Measurements from ENCODE around the gene GNB5.
"Not testable (repeated sequence)": the region's sequence is repeated elsewhere in the genome, so short reads cannot be mapped to it uniquely, and the experiment has no call there.

Gene GNB5

DNA sequence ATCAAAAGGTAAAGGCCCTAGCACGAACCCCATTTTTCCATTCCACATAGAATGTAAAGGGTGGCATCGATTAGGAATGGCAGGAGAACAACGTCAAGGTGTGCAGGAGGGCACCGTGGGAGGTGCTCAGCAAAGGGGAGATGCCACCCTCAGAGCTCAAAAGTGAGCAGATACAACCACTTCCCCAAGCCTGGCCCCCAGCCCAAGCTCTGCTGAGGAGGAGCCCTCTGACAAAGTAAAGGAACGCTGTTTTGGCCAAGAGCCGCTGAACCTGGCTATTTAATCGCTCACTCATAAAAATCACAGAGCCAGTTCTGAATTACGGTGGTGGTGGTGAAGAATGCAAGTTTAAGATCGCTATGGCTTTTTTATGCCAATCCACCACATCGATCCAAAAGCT is 12.4 kb downstream of the GNB5 start:
- H3K4me3 ChIP-seq (ENCODE audit: severe bottlenecking): peak overlapping the region; percentile 70
- no peak for DNase-seq (ENCODE audit: low spot score)

GRCh38 chr15:52172869-52173268 is 18.3 kb downstream of the GNB5 start:
- TF ChIP-seq CTCF (IDR thresholded peaks at IDR 0.05; ENCODE audit: poor library complexity, severe bottlenecking): no peak
- Histone ChIP-seq H3K27me3 (ENCODE audit: insufficient read depth, poor library complexity, severe bottlenecking) (no peaks in the 10 kb centered on the region), H3K4me1 (ENCODE audit: insufficient read depth, poor library complexity, severe bottlenecking) (no peaks in the 10 kb centered on the region), H3K27ac (ENCODE audit: poor library complexity, severe bottlenecking) (no peak overlapping the region), H3K4me3 (ENCODE audit: severe bottlenecking) (no peak overlapping the region), H3K9me3 (ENCODE audit: severe bottlenecking) (no peaks in the 10 kb centered on the region), H3K36me3 (ENCODE audit: low read depth) (peaks cover 4% of the 10 kb centered on the region; the same call in 1 of the 2 replicates)
- ATAC-seq (ENCODE audit: low read depth) (no peak), DNase-seq (ENCODE audit: low spot score) (no peak)

More for the DNA sequence above, 12.4 kb downstream of the GNB5 start:
- no peak for ATAC-seq (ENCODE audit: low read depth)
- H3K4me1 ChIP-seq (ENCODE audit: insufficient read depth, poor library complexity, severe bottlenecking): peaks cover 10% of the 10 kb centered on the region
- TF ChIP-seq CTCF (IDR thresholded peaks at IDR 0.05; ENCODE audit: poor library complexity, severe bottlenecking): no peak
- no peaks in the 10 kb centered on the region for H3K27me3 ChIP-seq (ENCODE audit: insufficient read depth, poor library complexity, severe bottlenecking)
- peak overlapping the region; percentile 71 for H3K27ac ChIP-seq (ENCODE audit: poor library complexity, severe bottlenecking)
- H3K36me3 ChIP-seq (ENCODE audit: low read depth): no peaks in the 10 kb centered on the region
- no peaks in the 10 kb centered on the region for H3K9me3 ChIP-seq (ENCODE audit: severe bottlenecking)

DNA sequence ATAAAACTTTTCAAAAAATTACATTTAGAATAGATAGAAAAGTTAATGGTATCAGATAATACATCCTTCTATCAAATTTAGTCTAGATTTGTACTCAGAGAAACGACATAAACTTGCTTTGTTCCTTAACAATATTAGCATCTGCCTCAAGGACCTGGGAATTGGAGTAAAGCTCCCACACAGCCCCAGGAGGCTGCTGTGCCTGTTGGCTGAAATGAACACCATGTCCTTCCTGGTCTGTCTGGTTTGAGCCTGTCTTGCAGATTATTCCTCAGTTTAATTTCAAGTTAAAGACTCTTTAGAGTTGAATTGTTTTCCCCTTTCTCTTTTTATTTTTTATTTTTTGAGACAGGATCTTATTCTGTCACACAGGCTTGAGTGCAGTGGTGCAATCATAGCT is 19.4 kb downstream of the GNB5 start:
- Histone ChIP-seq H3K36me3 (ENCODE audit: low read depth) (peaks cover 4% of the 10 kb centered on the region; the same call in 1 of the 2 replicates), H3K4me3 (ENCODE audit: severe bottlenecking) (no peak overlapping the region), H3K4me1 (ENCODE audit: insufficient read depth, poor library complexity, severe bottlenecking) (no peaks in the 10 kb centered on the region), H3K27ac (ENCODE audit: poor library complexity, severe bottlenecking) (no peak overlapping the region), H3K9me3 (ENCODE audit: severe bottlenecking) (no peaks in the 10 kb centered on the region), H3K27me3 (ENCODE audit: insufficient read depth, poor library complexity, severe bottlenecking) (no peaks in the 10 kb centered on the region)
- ATAC-seq (ENCODE audit: low read depth) (no peak), DNase-seq (ENCODE audit: low spot score) (no peak)
- no peak for TF ChIP-seq CTCF (IDR thresholded peaks at IDR 0.05; ENCODE audit: poor library complexity, severe bottlenecking)

DNA sequence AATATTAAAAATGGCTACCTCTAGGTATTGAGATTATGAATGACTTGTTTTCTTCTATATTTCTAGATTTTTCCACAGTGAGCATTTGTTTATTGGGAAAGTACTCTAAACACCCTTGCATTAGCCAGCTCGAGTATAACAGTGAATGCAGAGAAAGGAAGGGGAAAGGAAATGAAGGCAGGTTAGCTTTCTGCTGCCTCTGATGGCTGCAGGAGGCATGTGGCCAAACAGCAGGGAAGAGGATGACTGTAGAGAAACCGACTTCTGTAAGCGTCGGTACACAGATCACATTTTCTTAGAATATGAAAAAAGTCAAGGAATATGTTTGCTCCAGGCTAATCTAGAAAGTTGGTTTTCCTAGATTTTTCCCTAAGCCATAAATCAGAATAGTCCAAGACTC is 19.8 kb downstream of the GNB5 start:
- DNase-seq (ENCODE audit: low spot score) (no peak), ATAC-seq (ENCODE audit: low read depth) (peak; percentile 62)
- no peaks in the 10 kb centered on the region for H3K9me3 ChIP-seq (ENCODE audit: severe bottlenecking)
- no peaks in the 10 kb centered on the region for H3K4me1 ChIP-seq (ENCODE audit: insufficient read depth, poor library complexity, severe bottlenecking)
- no peaks in the 10 kb centered on the region for H3K27me3 ChIP-seq (ENCODE audit: insufficient read depth, poor library complexity, severe bottlenecking)
- H3K27ac ChIP-seq (ENCODE audit: poor library complexity, severe bottlenecking): no peak overlapping the region
- TF ChIP-seq CTCF (IDR thresholded peaks at IDR 0.05; ENCODE audit: poor library complexity, severe bottlenecking): no peak
- peaks cover 4% of the 10 kb centered on the region; the same call in 1 of the 2 replicates for H3K36me3 ChIP-seq (ENCODE audit: low read depth)
- no peak overlapping the region for H3K4me3 ChIP-seq (ENCODE audit: severe bottlenecking)

GRCh38 chr15:52170199-52170598 is 21.0 kb downstream of the GNB5 start:
- H3K4me1 ChIP-seq (ENCODE audit: insufficient read depth, poor library complexity, severe bottlenecking); H3K4me3 ChIP-seq (ENCODE audit: severe bottlenecking); H3K9me3 ChIP-seq (ENCODE audit: severe bottlenecking); H3K36me3 ChIP-seq (ENCODE audit: low read depth); DNase-seq (ENCODE audit: low spot score); ATAC-seq (ENCODE audit: low read depth); H3K27ac ChIP-seq (ENCODE audit: poor library complexity, severe bottlenecking); H3K27me3 ChIP-seq (ENCODE audit: insufficient read depth, poor library complexity, severe bottlenecking): not testable (repeated sequence)

- DNase-seq (ENCODE audit: low spot score): peak; percentile 1
- H3K4me3 ChIP-seq (ENCODE audit: severe bottlenecking); H3K27ac ChIP-seq (ENCODE audit: poor library complexity, severe bottlenecking); ATAC-seq (ENCODE audit: low read depth); H3K27me3 ChIP-seq (ENCODE audit: insufficient read depth, poor library complexity, severe bottlenecking); H3K4me1 ChIP-seq (ENCODE audit: insufficient read depth, poor library complexity, severe bottlenecking); H3K9me3 ChIP-seq (ENCODE audit: severe bottlenecking): not testable (repeated sequence)
- peaks cover 24% of the 10 kb centered on the region for H3K36me3 ChIP-seq (ENCODE audit: low read depth)
Measured at GRCh38 chr15:52165494-52166131, 25.6 kb downstream of the GNB5 start.
